CD4-positive, alpha-beta T cell (primary cell): ENCODE results near the gene SAMD8. TPM values are rescaled to one million over a fixed set of nuclear protein-coding genes. Genes with fewer than 3 reads are reported as not detected.
A peak's percentile ranks its signal among the peaks of the same experiment; 100 is the strongest.

Experiments used
- ATAC-seq: fragments of 200-7000 bp; cut with Tn5 transposase; one replicate; pipeline ENCODE4 v1.10.0; 2022; ENCODE audit warnings: mild to moderate bottlenecking; ENCODE audit not compliant: poor library complexity
- CTCF ChIA-PET: fragments of 350-600 bp; sonication (Branson Sonifier 250); formaldehyde crosslinking; loops from one replicate; lab custom pipeline; 2021; ENCODE audit warnings: antibody characterized with exemption, inconsistent platforms; lab: Charles Lee
- POLR2A ChIA-PET: fragments of 350-600 bp; sonication (Branson Sonifier 250); formaldehyde crosslinking; loops from one replicate; lab custom pipeline; 2021; ENCODE audit warnings: antibody characterized with exemption, inconsistent platforms; lab: Charles Lee
- DNase-seq, 14 experiments: peaks; one replicate each; pipeline ENCODE4 v3.0.0-alpha.2; 2013 to 2020; ENCODE audit warnings: mixed read lengths in 2 of 14
- H3K27ac ChIP-seq, 2 donors: one replicate each; pipeline versions ENCODE4 v1.5.1 to v1.7.0; 2013; ENCODE audit warnings: low read length in 2 of 2, low read depth in 1 of 2, mild to moderate bottlenecking in 1 of 2
- H3K27me3 ChIP-seq, 2 experiments: 1 replicate in 1 of 2; 2 replicates in 1 of 2; pipeline versions ENCODE4 v1.6.1 to v1.7.0; 2013; ENCODE audit warnings: low read length in 2 of 2, control low read depth in 1 of 2, mild to moderate bottlenecking in 1 of 2, moderate library complexity in 1 of 2; ENCODE audit not compliant: insufficient read depth in 2 of 2, control insufficient read depth in 1 of 2
- H3K36me3 ChIP-seq: one replicate; pipeline ENCODE4 v1.6.1; 2013; ENCODE audit warnings: low read length, control low read depth; ENCODE audit not compliant: insufficient read depth
- H3K4me1 ChIP-seq: one replicate; pipeline ENCODE4 v1.6.1; 2013; ENCODE audit warnings: low read length, control low read depth; ENCODE audit not compliant: insufficient read depth
- H3K4me3 ChIP-seq: one replicate; pipeline ENCODE4 v1.5.1; 2013; ENCODE audit warnings: mild to moderate bottlenecking, low read length, moderate library complexity
- H3K9me3 ChIP-seq, 2 experiments: 1 replicate in 1 of 2; 2 replicates in 1 of 2; pipeline versions ENCODE4 v1.6.1 to v1.7.0; 2013; ENCODE audit warnings: low read length in 2 of 2, mild to moderate bottlenecking in 2 of 2, control low read depth in 1 of 2, moderate library complexity in 1 of 2; ENCODE audit not compliant: control insufficient read depth in 1 of 2, insufficient read depth in 1 of 2
- H3K27ac Mint-ChIP-seq: one replicate; pipeline ENCODE4 v1.8.0; 2020; ENCODE audit warnings: mixed read lengths
- H3K27me3 Mint-ChIP-seq: one replicate; pipeline ENCODE4 v1.8.0; 2021; ENCODE audit warnings: mixed read lengths
- H3K36me3 Mint-ChIP-seq: one replicate; pipeline ENCODE4 v1.8.0; 2021; ENCODE audit warnings: low read depth, mixed read lengths
- H3K4me1 Mint-ChIP-seq: one replicate; pipeline ENCODE4 v1.8.0; 2021; ENCODE audit warnings: low read depth, mixed read lengths
- H3K4me3 Mint-ChIP-seq: one replicate; pipeline ENCODE4 v1.8.0; 2020; ENCODE audit warnings: mild to moderate bottlenecking, mixed read lengths
- H3K9me3 Mint-ChIP-seq: one replicate; pipeline ENCODE4 v1.8.0; 2020; ENCODE audit warnings: mixed read lengths
- CTCF ChIP-seq: fragments of 200-600 bp; IDR thresholded peaks from one replicate; pipeline ENCODE4 v1.8.0; 2022; ENCODE audit warnings: antibody characterized with exemption, mild to moderate bottlenecking
- intact Hi-C, 2 experiments: fragments of 100-400 bp; cut with DNase I in 1 of 2; cut with micrococcal nuclease in 1 of 2; formaldehyde crosslinking; loops; one replicate each; pipeline versions ENCODE4 v1.15.1 to v1.9.0; 2023 to 2025; cut with DNase I, micrococcal nuclease
- total RNA-seq, 174 experiments: library from RNA in 2 of 174; stranded (reverse) in 2 of 174; gene quantifications; one replicate each; pipeline ENCODE4 v1.2.3 and lab custom pipeline; 2021 to 2026

Gene SAMD8
- total RNA-seq, 2 experiments from 2014 or later, result 34.1 to 37.4 TPM

DNA sequence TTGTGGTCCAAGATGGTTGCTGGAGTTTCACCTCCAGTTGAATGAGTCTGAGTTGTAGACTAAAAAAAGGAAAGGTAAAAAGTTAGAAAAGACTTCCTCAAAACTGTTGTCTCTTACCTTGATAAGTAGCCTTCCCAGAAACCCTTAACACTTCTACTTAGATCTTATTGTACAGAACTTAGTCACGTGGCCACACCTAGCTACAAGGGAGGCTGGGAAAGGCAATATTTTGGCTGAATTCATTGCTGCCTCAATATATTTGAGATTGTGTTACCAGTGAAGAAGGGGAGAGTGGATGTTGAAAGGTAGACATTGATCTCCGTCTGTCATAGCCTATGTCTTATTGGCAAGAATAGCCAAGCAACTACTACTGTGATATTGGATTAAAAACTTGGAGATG, 63.6 kb downstream of the SAMD8 start:
- intact Hi-C loops, result no loop called here
- H3K36me3 Mint-ChIP-seq, result peaks cover 57% of the 10 kb centered on the region
- Histone ChIP-seq H3K27ac (no peak overlapping the region), H3K4me3 (no peak overlapping the region), H3K9me3 (no peaks in the 10 kb centered on the region), H3K36me3 (peaks cover 27% of the 10 kb centered on the region), H3K27me3 (no peaks in the 10 kb centered on the region), H3K4me1 (no peaks in the 10 kb centered on the region)
- no peak for DNase-seq
- H3K4me1 Mint-ChIP-seq, result peaks cover 14% of the 10 kb centered on the region
- ChIA-PET CTCF (interaction anchor here (1.6 kb wide), 1 partner anchor 61 kb away, joined by 5 read pairs; the partner anchor contains the start of gene COMTD1), POLR2A (interaction anchor here (1.8 kb wide), 1 partner anchor 9 kb away, joined by 6 read pairs; no protein-coding TSS in a partner anchor)
- TF ChIP-seq CTCF, result no peak
- no peak overlapping the region for H3K4me3 Mint-ChIP-seq
- H3K27me3 Mint-ChIP-seq, result no peaks in the 10 kb centered on the region
- ATAC-seq, result no peak
- no peak overlapping the region for H3K27ac Mint-ChIP-seq
- H3K9me3 Mint-ChIP-seq, result no peaks in the 10 kb centered on the region

DNA sequence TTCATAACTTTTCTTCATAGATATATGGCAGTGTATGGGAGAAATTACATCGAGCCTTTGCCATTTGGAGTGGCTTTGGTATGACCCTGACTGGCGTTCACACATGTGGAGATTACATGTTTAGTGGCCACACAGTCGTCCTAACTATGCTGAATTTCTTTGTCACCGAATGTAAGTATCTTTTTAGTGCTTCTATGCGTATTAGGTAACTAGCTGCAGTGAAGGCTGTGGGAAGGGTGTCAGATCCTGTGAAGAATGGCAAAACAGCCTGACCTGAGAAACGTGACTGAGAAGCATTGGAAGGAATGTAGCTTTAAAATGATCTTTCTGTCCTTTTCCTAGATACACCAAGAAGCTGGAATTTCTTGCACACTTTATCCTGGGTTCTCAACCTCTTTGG, 64.6 kb downstream of the SAMD8 start:
- H3K36me3 ChIP-seq, result peaks cover 29% of the 10 kb centered on the region
- H3K27me3 ChIP-seq, result no peaks in the 10 kb centered on the region
- TF ChIP-seq CTCF, result no peak
- no peaks in the 10 kb centered on the region for H3K4me1 ChIP-seq
- intact Hi-C loops, result no loop called here
- H3K27me3 Mint-ChIP-seq, result no peaks in the 10 kb centered on the region
- H3K27ac Mint-ChIP-seq, result no peak overlapping the region
- H3K4me3 Mint-ChIP-seq, result no peak overlapping the region
- DNase-seq, result peak in 1 of 14 experiments; percentile 19
- H3K27ac ChIP-seq, result no peak overlapping the region
- no peaks in the 10 kb centered on the region for H3K9me3 Mint-ChIP-seq
- no peak overlapping the region for H3K4me3 ChIP-seq
- H3K4me1 Mint-ChIP-seq, result peaks cover 12% of the 10 kb centered on the region
- ATAC-seq, result no peak
- POLR2A ChIA-PET, result interaction anchor here (1.8 kb wide), 1 partner anchor 10 kb away, joined by 6 read pairs; no protein-coding TSS in a partner anchor
- CTCF ChIA-PET, result interaction anchor here (0.6 kb wide), 1 partner anchor 12 kb away, joined by 3 read pairs; no protein-coding TSS in a partner anchor
- peaks cover 60% of the 10 kb centered on the region for H3K36me3 Mint-ChIP-seq
- H3K9me3 ChIP-seq, result no peaks in the 10 kb centered on the region

- intact Hi-C loops, result no loop called here
- TF ChIP-seq CTCF, result no peak
- ChIA-PET POLR2A (no interaction called here), CTCF (interaction anchor here (0.6 kb wide), 1 partner anchor 11 kb away, joined by 3 read pairs; no protein-coding TSS in a partner anchor)
- Mint-ChIP-seq H3K9me3 (no peaks in the 10 kb centered on the region), H3K36me3 (peaks cover 60% of the 10 kb centered on the region), H3K4me3 (no peak overlapping the region), H3K4me1 (peaks cover 12% of the 10 kb centered on the region), H3K27me3 (no peaks in the 10 kb centered on the region), H3K27ac (no peak overlapping the region)
- DNase-seq, result no peak
- no peaks in the 10 kb centered on the region for H3K27me3 ChIP-seq
- H3K4me3 ChIP-seq, result no peak overlapping the region
- no peak for ATAC-seq
- no peak overlapping the region for H3K27ac ChIP-seq
- H3K9me3 ChIP-seq, result no peaks in the 10 kb centered on the region
- no peaks in the 10 kb centered on the region for H3K4me1 ChIP-seq
- peaks cover 29% of the 10 kb centered on the region for H3K36me3 ChIP-seq
These were observed 65.3 kb downstream of the SAMD8 start for GRCh38 chr10:75176736-75177135.
